DMS 273 treated with DMSO at 0.1 percent for 48 hours (cell line): ENCODE measurements around the gene FBLIM1.

Experiments used
- DNase-seq: peaks from one replicate; lab custom pipeline; 2025; lab: John Stamatoyannopoulos, UW

Gene FBLIM1

DNA sequence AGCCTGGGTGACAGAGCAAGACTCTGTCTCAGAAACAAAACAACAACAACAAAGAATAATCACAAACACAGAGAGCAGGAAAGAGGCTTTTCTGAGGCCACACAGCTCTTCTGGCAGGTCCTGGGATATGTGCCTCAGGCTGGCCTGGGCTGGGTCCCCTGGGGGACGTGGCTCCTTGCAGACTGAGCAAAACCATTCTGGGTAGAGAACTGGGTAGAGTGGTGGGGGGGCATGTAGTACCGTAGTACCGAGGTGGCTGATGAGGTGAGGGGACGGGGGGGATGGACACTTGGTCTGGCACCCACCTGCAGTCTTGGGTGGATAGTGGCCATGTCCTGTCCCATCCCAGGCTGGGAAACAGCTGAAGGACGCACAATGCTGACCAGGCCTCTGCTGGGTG is 10.3 kb upstream of the FBLIM1 start:
- no peak for DNase-seq

DNA sequence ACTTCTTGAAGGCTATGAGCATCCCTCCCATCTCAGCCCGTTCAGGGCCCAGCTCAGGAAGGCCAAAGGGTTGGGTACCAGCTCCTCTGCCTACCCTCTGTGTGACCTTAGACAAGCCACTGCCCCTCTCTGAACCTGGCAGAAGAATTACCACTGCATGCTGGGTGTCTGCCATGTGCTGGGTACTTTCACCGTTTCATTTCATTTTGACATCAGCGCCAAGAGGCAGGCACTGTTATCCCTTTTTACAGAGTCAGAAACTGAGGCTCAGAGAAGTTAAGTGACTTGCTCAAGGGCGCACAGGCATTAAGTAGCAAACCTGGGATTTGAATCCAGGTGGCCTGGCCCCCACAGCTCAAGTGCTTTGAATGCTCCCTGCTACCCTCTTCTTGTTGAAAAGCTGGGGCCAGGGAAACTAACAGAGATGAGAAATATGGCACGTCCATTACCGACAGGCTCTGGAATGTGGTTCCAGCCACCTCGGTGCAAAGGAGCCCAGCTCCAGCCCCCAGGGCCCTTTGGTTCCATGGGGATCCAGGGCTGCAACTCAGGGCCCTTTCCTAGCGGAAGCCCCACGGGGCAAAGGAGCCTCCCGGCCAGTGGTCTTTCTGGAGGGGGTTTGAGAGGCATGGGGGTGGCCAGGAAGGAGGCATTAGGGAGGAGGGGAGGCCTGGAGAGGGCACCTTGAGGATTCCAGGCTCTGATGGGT is 9.8 kb upstream of the FBLIM1 start:
- DNase-seq: no peak

DNA sequence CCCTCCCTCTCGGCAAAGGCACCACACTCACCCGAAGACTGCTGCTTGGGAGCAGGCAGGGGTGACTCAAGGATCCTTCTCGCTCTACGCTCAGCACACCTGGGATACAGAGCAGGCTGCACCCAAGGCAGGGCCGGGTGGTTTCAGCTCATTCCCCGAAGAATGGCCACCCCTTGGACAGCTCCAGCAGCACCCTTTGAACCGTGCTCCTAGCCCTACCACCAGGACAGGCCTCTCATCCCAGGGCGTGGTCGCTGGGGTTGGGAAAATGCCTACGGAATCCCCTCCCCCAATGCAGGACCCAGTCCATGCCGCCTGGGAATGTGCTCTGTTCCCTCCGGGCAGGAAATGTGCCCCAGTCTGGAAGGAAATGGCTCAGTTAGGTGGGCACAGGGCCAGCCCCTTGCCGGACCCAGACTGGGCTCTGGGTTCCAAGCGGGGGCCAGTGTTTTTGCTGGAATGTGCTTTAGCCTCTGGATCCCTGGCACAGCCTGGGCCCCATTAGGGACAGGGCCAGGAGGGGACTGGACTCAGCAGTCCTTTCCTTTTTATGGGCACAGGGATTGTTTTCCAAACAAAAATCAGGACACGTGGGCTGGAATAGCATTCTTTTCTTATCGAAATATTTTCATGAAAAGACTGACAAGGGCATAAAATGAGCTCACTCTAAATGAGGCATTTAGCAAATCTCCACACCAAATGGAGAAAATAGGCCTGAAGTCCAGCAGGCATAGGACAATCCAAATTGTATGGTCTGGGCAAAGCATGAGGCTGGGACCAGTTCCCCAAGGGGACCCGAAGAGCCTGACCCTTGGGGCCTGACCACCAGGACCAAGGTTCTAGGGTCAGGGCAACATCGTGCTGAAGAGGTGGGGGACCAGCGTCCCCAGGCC is 8.9 kb upstream of the FBLIM1 start:
- no peak for DNase-seq

DNA sequence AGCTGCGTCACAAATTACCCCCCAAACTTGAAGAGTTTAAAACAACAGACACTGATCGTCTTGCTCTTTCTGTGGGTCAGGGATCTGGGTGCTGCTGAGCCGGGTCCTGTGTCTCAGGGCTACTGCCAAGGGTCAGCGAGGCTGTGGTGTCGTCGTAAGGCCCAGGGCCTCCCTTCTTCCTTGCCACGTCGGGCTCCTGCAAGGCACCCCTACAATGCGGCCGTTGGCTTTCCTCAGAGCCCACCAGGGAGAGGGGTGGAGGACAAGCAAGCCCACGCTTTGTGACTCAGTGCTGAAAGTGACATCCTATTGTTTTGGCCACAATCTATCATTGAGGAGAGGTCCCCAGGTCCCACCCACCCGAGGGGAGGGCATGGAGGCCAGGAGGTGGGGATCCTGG is 7.7 kb upstream of the FBLIM1 start:
- DNase-seq: no peak

DNA sequence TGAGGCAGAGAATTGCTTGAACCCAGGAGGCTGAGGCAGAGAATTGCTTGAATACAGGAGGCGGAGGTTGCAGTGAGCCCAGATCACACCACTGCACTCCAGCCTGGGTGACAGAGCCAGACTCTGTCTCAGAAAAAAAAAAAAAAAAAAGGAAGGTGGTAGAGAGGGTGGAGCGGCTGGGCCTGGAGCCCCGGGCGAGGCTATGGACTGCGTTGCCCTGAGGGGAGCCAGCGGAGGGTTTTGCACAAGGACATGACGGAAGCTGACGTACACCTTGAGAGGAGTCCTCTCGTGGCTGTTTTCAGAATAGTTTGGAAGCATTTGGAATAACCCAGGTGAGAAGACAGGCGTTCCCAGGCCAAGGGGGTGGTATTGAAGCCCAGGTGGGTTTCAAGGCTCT is 6.9 kb upstream of the FBLIM1 start:
- DNase-seq: no peak

DNA sequence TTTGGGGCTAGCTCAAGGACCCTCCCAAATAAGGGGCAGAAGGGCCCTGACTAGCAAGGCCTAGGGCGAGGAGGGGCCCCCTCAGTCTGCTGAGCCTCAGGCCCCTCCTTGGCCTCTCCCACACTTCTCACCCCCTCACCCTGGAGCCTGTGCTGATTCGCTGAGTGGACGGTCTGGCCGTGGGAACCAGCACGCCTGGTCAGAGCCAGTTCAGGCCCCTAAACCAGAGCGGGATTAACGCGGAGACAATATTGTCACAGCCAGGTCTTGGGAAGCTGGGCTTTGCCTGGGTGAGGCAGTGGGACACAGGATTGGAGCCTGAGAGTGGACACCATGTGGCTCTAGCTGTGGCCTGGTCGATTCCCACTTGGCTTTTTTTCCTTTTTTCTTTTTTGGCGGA is 4.8 kb upstream of the FBLIM1 start:
- DNase-seq: no peak

DNA sequence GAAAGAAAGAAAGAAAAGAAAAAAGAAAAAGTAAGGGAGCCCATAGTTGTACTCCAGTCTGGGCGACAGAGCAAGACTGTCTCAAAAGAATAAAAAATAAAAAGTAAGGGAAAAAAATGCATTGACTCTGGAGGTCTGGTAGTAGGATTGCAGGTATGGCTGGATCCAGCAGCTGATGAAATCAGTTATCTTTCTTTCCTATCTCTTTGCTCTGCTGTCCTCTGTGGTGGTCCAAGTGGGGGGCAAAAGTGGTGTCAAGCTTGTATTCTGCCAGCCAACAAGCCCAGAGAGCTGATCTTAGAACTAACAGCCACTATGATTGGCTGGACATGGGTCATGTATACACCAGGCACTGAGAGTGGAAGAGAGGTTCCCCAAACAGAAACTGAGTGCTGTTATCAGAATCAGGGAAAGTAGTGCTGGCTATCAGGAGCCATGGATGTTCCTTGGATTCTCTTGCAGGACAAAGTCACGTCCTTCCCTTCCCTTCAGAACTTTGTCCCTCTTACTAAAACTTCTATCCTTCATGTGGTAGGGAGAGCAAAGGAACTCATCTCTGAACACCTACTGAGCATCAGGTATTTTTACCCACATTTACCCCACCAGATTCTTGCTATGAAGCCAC is 3.5 kb upstream of the FBLIM1 start:
- no peak for DNase-seq

DNA sequence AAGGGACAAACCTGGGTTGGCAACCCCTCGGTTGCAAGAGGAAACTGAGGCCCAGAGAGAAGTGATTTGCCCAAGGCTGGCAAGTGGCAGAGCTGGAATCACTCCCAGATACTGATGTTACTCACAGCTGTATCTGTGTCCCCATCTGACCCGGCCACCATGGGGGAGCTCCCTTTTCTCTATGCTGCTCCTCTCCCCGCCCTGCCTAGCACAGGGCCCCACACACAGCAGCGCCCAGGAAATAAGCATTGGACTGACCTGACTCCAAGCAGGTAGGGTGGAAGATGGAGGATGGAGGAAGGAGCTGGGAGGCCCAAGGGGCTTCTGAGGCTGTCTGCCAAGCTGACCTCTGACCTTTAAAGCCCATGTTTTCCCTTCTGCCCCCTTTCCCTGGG is 3.0 kb upstream of the FBLIM1 start:
- DNase-seq: no peak

DNA sequence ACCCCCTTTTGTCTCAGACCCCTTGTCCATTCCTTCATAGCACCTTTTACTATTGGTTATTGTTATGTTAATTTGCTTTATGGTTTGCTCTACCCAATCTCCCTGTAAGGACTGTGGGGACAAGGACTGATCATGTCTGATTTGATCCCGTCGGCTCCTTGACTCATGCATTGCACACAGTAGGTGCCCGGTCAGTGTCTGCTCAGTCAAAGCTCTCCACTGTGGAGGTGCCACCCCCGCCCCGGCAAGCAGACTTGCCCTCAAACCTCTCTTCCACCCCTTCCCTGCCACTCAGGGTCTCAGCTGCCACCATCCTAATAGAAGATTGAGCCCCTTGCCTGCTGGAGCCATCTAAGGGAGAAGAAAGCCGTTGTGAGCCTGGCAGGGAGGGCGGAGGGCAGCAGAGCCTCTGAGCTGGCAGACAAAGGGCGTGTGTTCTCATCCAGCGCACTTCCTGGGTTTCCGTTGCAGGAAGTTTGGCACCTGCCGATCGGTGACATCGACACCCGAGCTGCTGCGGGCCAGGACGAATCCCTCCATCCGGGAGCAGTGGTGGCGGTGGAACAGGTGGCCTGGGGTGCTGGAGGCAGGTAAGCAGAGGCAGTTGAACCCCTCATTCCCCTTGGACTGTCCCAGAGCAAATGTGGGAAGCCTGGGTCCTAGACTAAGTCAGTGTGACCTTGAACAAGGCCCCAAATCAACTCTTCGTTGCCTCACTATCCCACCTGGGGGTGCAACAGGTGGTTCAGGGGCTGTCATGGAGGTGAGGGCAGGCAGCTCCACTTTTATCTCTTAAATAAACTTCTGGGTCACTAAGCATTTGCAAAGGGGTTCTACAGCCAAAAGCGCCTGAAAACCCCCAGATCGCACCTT is 2.2 kb upstream of the FBLIM1 start:
- no peak for DNase-seq

DNA sequence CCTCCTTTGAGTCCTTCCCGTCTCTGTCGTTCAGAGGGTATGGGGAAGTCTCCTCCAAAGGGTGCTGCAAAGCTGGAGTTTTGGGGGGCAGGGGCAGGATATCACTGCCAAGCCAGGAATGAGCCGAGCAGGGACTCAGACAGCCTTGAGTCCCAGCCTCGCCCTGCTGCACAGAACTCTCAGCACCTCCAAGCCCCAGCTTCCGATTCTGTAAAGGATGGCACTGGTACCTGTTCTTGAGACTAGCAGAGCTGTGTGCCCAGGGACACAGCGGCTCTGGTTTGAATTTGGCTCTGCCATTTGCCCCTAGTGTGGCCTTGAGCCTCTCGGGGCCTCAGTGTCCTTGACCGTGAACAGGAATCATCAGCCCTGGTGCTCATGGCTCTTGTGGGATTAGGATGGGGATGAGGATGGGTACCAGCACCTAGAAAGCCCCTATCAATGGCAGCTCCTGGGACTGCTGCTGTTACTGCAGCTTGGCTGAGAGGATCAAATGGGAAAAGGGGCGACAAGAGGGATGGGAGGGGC is 1.5 kb upstream of the FBLIM1 start:
- no peak for DNase-seq

DNA sequence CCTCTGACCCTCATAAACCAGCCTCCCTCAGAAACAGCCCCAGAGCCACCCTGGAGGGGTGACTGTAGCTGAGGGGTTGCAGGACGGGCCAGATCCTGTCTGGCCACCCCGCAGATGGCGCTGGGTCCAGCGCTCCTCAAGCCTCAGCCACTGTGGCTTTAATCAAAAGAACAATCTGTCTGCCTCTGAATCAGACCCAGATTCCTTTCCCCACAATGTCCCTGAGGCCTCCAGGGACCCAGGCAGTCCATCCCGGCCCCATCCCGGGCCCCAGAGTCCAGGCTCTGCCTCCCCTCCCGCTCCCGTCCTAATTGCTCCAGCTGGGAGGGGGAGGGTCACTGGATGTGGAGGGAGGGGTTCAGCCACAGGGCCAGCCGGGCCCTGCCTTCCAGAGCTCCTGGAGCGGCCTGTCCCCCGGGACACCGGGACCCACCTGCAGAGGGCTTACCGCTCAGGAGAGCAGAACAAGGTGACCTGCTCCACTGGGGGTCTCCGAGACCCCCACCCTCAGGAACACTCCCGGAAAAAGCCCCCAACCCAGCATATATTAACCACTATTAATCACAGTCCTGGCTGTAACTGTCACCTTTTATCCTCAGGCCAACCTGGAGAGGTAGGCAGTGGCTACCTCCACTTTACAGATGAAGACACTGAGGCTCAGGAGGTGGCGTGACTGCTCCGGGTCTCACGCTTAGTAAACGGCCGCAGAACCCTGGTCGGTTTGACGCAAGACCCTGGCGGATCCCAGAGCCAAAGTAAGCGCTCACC is 836 bp upstream of the FBLIM1 start:
- DNase-seq: no peak

DNA sequence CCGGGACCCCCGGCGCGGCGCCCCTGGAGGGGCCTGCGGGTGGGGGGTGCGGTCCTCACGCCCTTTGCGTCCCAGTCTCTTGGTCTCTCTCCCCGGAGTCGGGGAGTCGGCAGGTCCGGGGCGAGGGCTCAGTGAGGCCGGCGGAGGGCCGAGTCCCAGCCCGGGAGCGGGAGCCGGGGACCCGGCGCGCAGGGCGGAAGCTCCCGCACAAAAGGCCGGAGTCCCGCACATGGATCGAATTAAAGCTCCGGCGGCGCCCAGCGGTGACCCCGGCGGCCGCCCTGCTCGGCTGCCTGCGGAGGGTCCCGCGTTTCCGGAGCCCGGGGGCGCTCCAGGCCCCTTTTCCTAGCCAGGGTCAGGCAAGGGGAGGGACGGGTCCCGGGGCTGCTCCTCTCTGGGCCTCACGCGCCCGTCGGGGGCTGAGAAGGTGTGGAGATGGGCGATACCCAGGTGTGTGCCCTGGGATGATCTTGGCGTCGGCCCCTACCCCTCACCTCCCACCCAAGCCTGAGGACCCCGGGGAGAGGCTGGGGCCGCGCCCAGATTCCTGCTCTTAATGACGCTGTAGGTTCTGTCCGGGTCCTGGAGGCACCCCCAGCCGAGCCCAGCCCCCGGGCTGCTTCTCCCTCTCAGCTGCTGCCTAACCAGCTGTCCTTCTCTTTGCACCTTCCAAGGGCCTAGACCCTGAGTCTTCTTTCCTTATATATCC is 512 bp downstream of the FBLIM1 start:
- DNase-seq: no peak

DNA sequence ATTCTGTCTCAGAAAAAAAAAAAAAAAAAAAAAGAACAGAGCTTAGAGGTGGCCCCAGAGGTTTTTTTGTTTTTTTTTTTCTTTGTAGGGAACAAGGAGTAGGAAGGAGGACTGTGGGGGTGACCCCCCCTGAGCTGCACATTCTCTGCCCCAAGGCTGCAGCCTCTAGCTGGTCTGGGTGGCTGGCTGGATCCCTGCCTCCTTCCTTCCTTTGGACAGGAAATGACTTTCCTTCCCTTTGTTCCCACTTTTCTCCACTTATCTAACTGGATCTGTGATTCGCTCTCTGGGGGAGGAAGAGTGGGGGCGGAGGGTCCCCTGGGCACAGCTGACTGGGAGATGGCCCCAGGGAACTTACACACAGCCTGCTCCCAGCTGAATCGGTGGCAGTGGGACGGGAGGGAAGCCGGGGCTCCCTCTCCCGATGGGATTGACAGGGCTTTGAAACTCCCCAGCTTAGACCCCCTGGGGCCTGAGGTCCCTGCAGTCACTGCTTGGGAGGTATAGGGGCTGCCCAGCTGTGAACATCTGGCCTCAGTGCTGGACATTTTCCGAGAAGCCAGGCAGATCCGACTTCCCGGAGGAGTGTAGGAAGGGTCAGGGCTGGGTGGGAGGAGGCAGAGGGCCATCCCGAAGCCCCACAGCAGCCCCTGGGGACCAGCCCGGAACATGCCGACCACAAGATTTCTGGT is 2.1 kb downstream of the FBLIM1 start:
- DNase-seq: no peak

DNA sequence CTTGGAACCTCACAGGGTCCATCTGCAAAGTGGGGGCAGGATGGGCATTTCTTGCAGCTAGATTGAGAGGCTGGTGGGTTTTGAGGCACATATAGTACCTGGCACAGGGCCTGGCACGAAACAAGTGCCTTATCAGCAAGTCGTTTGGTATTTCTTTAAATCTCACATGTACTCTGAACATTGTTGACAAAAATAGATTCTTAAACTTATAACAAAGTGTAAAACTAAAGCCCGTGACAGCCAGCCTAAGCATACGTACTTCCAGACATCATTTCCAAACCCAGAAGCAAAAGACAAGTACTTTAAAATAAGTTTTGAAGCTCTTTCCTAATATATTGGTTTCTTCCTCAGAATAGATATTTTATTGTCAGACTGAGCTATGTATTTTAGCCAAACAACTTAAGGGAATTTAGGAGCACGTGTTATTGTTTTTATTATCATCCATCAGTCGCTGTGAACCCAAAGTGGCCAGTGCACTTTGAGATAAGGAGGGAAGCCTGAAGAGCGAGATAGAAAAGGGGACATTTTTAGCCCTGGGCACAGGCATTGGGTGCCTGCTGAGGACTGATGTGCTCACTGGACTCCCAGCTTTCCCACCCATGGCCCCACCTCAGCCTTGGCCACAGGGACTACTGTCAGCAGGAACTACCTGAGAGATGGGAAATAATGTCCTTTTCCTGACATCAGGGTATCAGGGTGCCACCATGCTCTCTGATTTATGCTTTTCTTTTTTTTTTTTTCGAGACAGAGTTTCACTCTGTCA is 3.0 kb downstream of the FBLIM1 start:
- DNase-seq: no peak

DNA sequence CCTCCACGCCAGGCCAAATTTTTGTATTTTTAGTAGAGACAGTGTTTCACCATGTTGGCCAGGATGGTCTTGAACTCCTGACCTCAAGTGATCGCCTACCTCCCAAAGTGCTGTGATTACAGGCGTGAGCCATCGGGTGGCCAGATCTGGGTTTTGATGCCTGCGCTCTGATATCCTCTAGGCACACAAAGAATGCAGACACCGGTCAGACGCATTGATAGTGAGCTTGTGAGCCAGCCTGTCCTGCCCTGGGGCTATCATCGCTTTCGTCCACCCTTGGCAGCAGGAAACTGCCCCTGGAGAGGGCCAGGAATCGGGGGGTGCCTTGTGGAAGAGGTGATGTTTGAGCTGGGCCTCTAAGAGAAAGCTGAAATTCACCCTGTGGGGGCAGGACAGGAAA is 4.0 kb downstream of the FBLIM1 start:
- no peak for DNase-seq

DNA sequence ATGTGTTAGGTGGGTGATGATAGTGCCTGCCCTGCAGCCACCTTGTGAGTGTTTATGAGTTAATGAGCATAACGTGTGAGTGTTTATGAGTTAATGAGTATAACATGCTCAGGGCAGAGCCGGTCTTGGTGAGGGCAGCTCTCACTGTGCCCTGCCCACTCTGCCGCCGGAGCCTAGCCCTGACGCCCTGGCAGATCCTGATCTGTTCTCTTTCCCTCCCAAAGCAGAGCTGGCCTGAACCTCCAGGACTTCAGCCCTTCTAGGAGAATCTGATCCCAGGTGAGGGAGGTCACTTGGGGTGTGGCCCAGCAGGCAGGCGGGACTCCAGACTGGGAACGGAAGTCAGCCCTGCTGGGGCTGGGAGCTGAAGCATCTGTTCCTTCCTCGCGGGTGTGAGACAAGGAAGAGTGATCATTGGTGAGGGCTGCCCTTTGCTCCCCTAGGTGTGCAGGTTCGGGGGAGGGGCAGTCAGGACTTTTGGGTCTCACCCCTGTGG is 5.7 kb downstream of the FBLIM1 start:
- DNase-seq: no peak

DNA sequence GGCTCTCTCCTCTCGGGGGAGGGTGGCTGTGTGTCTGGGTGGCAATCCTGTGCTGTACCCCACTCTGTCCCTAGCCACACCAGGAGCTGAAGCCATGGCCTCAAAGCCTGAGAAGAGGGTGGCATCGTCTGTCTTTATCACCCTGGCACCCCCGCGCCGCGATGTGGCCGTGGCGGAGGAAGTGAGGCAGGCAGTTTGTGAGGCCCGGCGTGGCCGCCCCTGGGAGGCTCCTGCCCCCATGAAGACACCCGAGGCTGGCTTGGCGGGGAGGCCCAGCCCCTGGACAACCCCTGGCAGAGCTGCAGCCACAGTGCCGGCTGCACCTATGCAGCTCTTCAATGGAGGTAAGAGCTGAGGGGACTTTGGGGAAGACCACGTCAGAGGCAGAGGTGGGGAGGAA is 6.3 kb downstream of the FBLIM1 start:
- DNase-seq: no peak

DNA sequence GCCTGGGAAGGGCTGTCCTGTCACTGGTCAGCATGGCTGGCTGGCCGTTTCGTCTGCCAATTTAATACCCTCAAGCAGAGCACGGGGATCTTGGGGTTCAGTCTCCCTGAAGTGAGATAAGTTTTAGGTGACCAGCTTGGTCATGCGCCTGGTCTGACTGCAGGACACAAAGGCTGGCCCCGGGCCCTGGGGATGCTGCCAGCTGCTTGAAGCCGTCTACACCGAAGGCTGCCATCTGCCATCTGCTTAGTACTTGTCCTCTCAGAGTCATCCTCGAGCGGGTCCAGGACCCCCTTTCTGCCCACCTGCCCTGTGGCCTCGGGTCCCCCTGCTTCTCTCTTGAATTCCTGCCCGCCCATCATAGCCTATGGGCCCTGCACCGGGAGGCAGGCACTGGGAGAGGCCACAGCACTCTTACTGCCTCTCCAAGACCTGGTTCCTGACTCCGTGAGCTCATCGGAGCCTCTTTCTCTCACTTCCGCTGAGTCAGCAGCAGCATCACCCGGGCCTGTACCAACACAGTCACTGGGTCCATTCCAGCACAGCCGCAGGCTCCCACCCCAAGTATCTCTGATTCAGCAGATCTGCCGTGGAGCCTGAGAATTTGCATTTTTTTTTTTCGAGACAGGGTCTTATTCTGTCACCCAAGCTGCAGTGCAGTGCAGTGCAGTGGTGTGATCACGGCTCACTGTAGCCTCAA is 7.0 kb downstream of the FBLIM1 start:
- peak; percentile 52 for DNase-seq
